KOPT-K1 (cell line): ENCODE results near the gene PPP6R3.

Experiments
- H3K27ac ChIP-seq: fragments of 200-600 bp; sonication (generic); 2 replicates; pipeline ENCODE4 v1.5.1; 2016; ENCODE audit warnings: antibody characterized with exemption, mild to moderate bottlenecking, low read depth, low read length; ENCODE audit not compliant: poor library complexity, severe bottlenecking
- H3K36me3 ChIP-seq: fragments of 200-600 bp; sonication (generic); 2 replicates; pipeline ENCODE4 v1.5.1; 2017; ENCODE audit warnings: antibody characterized with exemption, mild to moderate bottlenecking, low read length, moderate library complexity; ENCODE audit not compliant: insufficient read depth
- H3K9me3 ChIP-seq: fragments of 200-600 bp; sonication (generic); 2 replicates; pipeline ENCODE4 v1.5.1; 2017; ENCODE audit warnings: antibody characterized with exemption, low read length, mild to moderate bottlenecking; ENCODE audit not compliant: insufficient read depth, poor library complexity, severe bottlenecking

PPP6R3 gene

DNA sequence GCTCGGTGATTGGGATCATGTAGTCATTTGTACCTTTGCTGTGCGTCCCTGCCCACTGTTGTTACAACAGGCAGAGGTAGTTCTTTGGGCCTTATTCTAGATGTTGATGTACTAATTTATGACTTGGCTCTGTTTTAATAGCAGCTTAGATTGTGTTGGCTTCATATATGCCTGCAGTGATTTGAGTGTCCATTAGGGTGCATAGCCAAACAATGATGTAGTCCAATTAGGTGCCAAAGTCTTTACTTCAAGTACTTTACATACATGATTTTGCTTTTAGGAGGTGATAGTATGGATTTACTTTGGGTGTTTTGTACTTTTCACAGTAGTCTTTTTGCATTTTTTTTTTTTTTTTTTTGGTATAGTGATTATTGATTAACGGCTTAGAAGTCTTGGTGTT lies 46.4 kb downstream of the PPP6R3 start:
- Histone ChIP-seq H3K36me3 (peaks cover 22% of the 10 kb centered on the region), H3K27ac (no peak overlapping the region), H3K9me3 (no peaks in the 10 kb centered on the region)

DNA sequence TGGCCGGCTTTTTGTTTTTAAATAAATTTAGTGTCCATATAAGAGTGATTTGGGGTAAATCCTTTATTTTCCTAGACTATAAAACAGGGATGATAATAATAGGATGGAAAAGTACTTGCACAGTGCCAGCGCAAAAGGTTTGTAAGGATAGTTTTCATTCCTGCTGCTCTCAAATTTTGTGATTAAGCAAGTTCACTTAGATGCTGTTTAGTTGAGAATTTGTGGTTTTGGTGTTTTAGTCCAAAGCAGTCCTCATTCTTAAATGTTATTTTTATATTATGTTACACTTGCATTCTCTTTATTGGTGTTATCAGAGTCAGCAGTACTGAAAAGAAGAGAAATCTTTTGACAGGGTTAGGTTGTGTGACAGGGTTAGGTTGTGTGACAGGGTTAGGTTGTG lies 47.9 kb downstream of the PPP6R3 start:
- Histone ChIP-seq H3K36me3 (peaks cover 37% of the 10 kb centered on the region), H3K9me3 (no peaks in the 10 kb centered on the region), H3K27ac (no peak overlapping the region)

GRCh38 chr11:68509066-68509465 lies 48.5 kb downstream of the PPP6R3 start:
- H3K36me3 ChIP-seq = peaks cover 40% of the 10 kb centered on the region
- H3K27ac ChIP-seq = no peak overlapping the region
- H3K9me3 ChIP-seq = no peaks in the 10 kb centered on the region

GRCh38 chr11:68513930-68514487 lies 53.5 kb downstream of the PPP6R3 start:
- H3K36me3 ChIP-seq = peaks cover 62% of the 10 kb centered on the region
- H3K27ac ChIP-seq = no peak overlapping the region
- no peaks in the 10 kb centered on the region for H3K9me3 ChIP-seq

DNA sequence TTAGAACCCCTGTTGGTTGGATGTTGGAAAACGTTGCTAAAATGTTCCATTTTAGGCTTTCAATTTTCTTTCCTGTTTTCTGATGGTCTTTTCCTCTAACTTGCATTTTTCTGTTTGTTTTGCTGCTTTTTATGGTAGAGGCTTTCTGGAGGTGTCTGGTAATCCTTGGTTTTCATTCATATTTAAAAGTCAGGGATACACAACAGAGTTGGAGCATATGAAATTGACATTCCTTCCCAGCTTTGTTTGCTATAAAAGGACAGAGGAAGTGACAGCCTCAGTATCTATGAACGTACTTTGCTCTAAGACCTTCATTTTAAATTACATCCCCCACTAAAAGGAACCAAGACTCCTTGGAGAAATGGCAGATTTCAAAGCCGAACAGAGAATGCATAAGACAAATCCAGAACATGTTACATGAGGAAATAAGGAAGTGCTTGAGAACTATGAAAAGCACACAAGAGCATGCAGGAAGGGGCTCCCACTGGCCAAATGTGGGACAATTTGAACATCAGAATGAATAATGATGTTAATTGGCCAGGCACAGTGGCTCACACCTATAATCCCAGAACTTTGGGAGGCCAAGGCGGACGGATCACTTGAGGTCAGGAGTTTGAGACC lies 56.7 kb downstream of the PPP6R3 start:
- Histone ChIP-seq H3K9me3 (no peaks in the 10 kb centered on the region), H3K36me3 (peaks cover 74% of the 10 kb centered on the region), H3K27ac (no peak overlapping the region)

DNA sequence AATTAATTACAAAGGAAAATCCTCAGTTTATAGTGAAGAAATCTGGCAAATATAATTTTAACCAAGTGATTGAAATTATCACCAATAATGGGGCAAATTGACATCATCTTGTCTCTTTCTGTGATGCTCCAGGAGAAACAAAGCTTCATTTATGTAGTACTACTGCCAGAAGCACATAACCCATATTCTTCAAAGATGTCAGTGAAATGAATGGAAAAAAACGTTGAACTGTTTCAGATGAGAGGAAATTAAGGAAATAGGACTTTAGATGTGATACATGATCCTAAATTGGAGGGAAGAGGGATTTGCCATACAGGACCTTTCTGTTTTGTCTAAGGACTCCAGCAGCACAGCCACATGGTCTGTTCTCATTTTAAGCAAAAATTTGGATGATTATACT lies 57.6 kb downstream of the PPP6R3 start:
- Histone ChIP-seq H3K36me3 (peaks cover 74% of the 10 kb centered on the region), H3K27ac (no peak overlapping the region), H3K9me3 (no peaks in the 10 kb centered on the region)

DNA sequence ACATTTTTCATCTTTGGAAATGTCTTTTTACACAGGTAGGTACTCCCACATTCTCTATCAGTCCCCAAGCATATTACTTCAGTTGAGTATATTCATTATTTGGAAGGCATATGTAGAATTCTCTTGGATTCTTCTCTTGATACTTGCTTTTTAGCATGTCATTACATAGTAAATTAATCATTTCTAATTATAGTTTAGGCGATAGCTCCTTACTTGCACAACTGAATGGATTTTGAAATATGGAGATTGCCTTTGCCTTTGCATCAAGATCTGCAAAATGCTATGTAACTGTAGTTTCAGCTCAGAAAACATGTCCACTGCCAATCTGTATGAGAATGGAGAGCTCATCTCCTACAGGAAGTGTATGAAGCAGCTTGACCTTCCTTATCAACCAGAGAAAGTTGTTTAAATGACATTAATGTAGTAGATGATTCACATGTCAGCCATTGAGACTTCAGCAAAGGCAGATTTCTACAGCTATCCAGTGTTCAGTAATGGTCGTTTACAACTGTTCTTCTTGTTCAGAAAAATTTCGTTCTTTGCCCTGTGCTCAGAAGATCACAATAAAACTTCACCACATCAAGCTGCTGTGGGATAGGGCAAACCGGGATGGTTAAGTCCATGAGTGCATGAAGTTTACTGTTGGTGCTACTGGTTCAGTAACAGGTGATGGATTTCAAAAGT lies 61.6 kb downstream of the PPP6R3 start:
- Histone ChIP-seq H3K27ac (no peak overlapping the region), H3K36me3 (peaks cover 84% of the 10 kb centered on the region), H3K9me3 (no peaks in the 10 kb centered on the region)

- peaks cover 93% of the 10 kb centered on the region for H3K36me3 ChIP-seq
- no peak overlapping the region for H3K27ac ChIP-seq
- H3K9me3 ChIP-seq = no peaks in the 10 kb centered on the region
Observed at GRCh38 chr11:68523033-68523432, 62.5 kb downstream of the PPP6R3 start.

DNA sequence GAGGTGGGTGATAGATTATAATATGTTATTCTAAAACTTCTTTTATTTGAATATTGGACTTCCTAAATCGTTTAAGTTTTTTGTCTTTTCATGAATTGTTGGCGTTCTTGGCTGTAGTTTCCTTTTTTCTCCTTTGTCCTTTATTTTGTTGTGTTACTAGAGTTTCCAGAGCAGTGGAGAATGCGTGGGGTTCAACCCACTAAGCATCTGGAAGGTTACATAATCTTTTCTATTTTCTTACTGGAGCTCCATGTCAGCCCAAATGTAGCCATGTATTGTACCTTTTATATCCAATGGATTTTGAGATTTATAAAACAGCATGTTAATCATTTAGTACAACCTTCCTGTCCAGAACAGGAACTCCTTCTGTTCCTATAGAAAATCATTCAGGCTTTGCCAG lies 63.2 kb downstream of the PPP6R3 start:
- H3K36me3 ChIP-seq = peaks cover 100% of the 10 kb centered on the region
- H3K9me3 ChIP-seq = no peaks in the 10 kb centered on the region
- no peak overlapping the region for H3K27ac ChIP-seq

GRCh38 chr11:68524213-68524612 lies 63.7 kb downstream of the PPP6R3 start:
- H3K27ac ChIP-seq = no peak overlapping the region
- H3K36me3 ChIP-seq = peaks cover 100% of the 10 kb centered on the region
- H3K9me3 ChIP-seq = no peaks in the 10 kb centered on the region

DNA sequence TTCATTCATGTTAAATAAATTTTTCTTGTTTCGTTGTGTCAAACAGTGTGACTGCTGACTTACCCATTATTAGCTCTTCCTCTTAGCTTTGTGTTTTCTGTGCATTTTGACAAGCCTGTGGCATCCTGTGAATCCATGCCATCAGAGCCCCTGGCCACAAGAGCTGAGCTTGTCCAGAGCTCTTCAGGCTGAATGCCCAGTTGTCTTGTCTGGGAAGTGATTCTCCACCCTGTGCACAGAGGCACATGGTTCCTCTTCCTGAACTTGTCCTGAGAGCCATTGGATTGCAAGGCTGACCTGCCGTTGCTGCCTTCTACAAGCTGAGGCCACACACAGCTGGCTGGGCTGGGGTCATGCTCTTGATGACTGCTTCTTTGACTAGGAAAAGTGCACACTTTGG lies 64.1 kb downstream of the PPP6R3 start:
- Histone ChIP-seq H3K27ac (no peak overlapping the region), H3K36me3 (peaks cover 100% of the 10 kb centered on the region), H3K9me3 (no peaks in the 10 kb centered on the region)

DNA sequence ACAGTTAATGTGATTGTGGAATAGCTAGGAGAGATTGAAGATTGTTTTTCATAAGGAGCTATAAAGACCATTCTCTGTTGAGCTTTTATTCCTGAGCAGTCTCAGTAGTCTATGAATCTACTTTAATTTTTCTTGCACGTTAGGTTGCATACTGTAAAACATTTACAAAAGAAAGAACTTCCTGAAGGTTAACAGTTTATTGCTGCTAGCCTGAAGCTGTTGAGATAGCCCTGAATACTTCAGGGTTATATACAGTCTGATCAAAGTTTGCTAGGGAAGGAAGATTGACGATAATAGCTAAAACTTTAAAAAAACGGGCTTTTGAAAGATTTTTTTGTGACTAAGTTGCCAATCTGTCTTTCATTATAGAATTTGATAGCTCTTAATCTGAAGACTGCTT lies 64.8 kb downstream of the PPP6R3 start:
- no peak overlapping the region for H3K27ac ChIP-seq
- peaks cover 99% of the 10 kb centered on the region for H3K36me3 ChIP-seq
- H3K9me3 ChIP-seq = no peaks in the 10 kb centered on the region

DNA sequence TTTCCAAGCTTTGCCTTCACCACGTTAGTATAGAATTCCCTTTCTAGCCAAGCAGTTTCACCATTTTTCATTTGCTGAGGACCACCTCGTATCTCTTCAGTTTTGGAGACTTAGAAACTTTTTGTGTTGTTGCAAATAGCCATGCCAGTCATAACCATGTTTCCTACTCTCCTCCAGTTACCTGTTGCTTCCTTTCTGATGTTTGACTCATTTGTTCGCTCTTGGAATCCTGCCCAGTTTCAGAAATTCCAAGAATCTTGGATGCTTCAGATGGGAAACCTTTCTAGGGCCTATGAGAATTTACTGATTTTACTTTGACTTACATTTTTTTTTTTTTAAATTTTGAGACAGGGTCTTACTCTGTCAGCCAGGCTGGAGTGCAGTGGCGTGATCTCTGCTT lies 65.4 kb downstream of the PPP6R3 start:
- Histone ChIP-seq H3K9me3 (no peaks in the 10 kb centered on the region), H3K36me3 (peaks cover 99% of the 10 kb centered on the region)

GRCh38 chr11:68527585-68527984 lies 67.0 kb downstream of the PPP6R3 start:
- H3K36me3 ChIP-seq = peaks cover 97% of the 10 kb centered on the region

More for the DNA sequence above, 65.4 kb downstream of the PPP6R3 start:
- H3K27ac ChIP-seq = no peak overlapping the region

DNA sequence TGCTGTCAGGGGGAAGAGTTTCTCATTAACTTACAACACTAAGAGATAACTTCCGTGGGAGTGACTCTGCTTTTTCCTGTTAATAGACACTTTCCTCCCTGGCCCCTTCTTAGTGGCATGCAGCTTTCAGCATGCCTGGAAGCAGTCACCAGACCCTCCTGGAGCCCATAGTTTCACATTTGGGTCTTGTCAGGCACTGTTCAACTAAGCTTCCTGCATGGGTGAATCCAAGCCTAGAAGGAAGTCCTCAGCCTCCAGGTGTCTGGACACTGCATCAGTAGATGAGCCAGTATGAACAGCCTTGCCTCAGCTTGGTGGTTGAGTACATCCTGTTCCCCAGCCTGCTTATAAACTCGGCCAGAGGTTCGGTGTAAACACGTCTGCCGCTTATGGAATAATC lies 68.1 kb downstream of the PPP6R3 start:
- Histone ChIP-seq H3K36me3 (peaks cover 97% of the 10 kb centered on the region), H3K9me3 (no peaks in the 10 kb centered on the region), H3K27ac (no peak overlapping the region)

More at GRCh38 chr11:68527585-68527984, 67.0 kb downstream of the PPP6R3 start:
- no peak overlapping the region for H3K27ac ChIP-seq
- no peaks in the 10 kb centered on the region for H3K9me3 ChIP-seq
